Measurements from ENCODE around the gene TMEM259. TPM values are rescaled to one million over a fixed set of nuclear protein-coding genes. Genes with fewer than 3 reads are reported as not detected.

Gene TMEM259
- total RNA-seq, 1 donor = 83.0 TPM

GRCh38 chr19:1049106-1049505 lies 28.2 kb upstream of the TMEM259 start:
- H3K4me3 ChIP-seq (ENCODE audit: low read length) = no peak overlapping the region
- peaks cover 6% of the 10 kb centered on the region for H3K4me1 ChIP-seq (ENCODE audit: insufficient read depth, low read length)
- H3K27me3 ChIP-seq (ENCODE audit: insufficient read depth, low read length) = no peaks in the 10 kb centered on the region
- no peaks in the 10 kb centered on the region for H3K9me3 ChIP-seq (ENCODE audit: low read depth, low read length)

GRCh38 chr19:1047696-1048147 lies 26.8 kb upstream of the TMEM259 start:
- H3K9me3 ChIP-seq (ENCODE audit: low read depth, low read length) = no peaks in the 10 kb centered on the region
- H3K4me3 ChIP-seq (ENCODE audit: low read length) = no peak overlapping the region

GRCh38 chr19:1046836-1047695 lies 26.1 kb upstream of the TMEM259 start:
- Histone ChIP-seq H3K27me3 (ENCODE audit: insufficient read depth, low read length) (no peaks in the 10 kb centered on the region), H3K4me3 (ENCODE audit: low read length) (no peak overlapping the region), H3K9me3 (ENCODE audit: low read depth, low read length) (no peaks in the 10 kb centered on the region), H3K4me1 (ENCODE audit: insufficient read depth, low read length) (peaks cover 9% of the 10 kb centered on the region)

More at GRCh38 chr19:1047696-1048147, 26.8 kb upstream of the TMEM259 start:
- Histone ChIP-seq H3K4me1 (ENCODE audit: insufficient read depth, low read length) (peaks cover 6% of the 10 kb centered on the region), H3K27me3 (ENCODE audit: insufficient read depth, low read length) (no peaks in the 10 kb centered on the region)

GRCh38 chr19:1046117-1046626 lies 25.2 kb upstream of the TMEM259 start:
- no peaks in the 10 kb centered on the region for H3K27me3 ChIP-seq (ENCODE audit: insufficient read depth, low read length)
- no peaks in the 10 kb centered on the region for H3K9me3 ChIP-seq (ENCODE audit: low read depth, low read length)
- peaks cover 18% of the 10 kb centered on the region for H3K4me1 ChIP-seq (ENCODE audit: insufficient read depth, low read length)
- H3K4me3 ChIP-seq (ENCODE audit: low read length) = no peak overlapping the region

GRCh38 chr19:1045247-1045603 lies 24.3 kb upstream of the TMEM259 start:
- H3K4me3 ChIP-seq (ENCODE audit: low read length) = no peak overlapping the region
- no peaks in the 10 kb centered on the region for H3K9me3 ChIP-seq (ENCODE audit: low read depth, low read length)
- peaks cover 28% of the 10 kb centered on the region for H3K4me1 ChIP-seq (ENCODE audit: insufficient read depth, low read length)
- no peaks in the 10 kb centered on the region for H3K27me3 ChIP-seq (ENCODE audit: insufficient read depth, low read length)

- H3K4me1 ChIP-seq (ENCODE audit: insufficient read depth, low read length) = peaks cover 48% of the 10 kb centered on the region
- H3K4me3 ChIP-seq (ENCODE audit: low read length) = no peak overlapping the region
- no peaks in the 10 kb centered on the region for H3K27me3 ChIP-seq (ENCODE audit: insufficient read depth, low read length)
- no peaks in the 10 kb centered on the region for H3K9me3 ChIP-seq (ENCODE audit: low read depth, low read length)
Observed at GRCh38 chr19:1042689-1043511, 22.0 kb upstream of the TMEM259 start.

GRCh38 chr19:1041835-1042685 lies 21.1 kb upstream of the TMEM259 start:
- no peaks in the 10 kb centered on the region for H3K27me3 ChIP-seq (ENCODE audit: insufficient read depth, low read length)
- H3K9me3 ChIP-seq (ENCODE audit: low read depth, low read length) = no peaks in the 10 kb centered on the region
- no peak overlapping the region for H3K4me3 ChIP-seq (ENCODE audit: low read length)
- H3K4me1 ChIP-seq (ENCODE audit: insufficient read depth, low read length) = peaks cover 55% of the 10 kb centered on the region

GRCh38 chr19:1041272-1041834 lies 20.4 kb upstream of the TMEM259 start:
- Histone ChIP-seq H3K4me3 (ENCODE audit: low read length) (peak overlapping the region; percentile 89), H3K9me3 (ENCODE audit: low read depth, low read length) (no peaks in the 10 kb centered on the region), H3K4me1 (ENCODE audit: insufficient read depth, low read length) (peaks cover 56% of the 10 kb centered on the region), H3K27me3 (ENCODE audit: insufficient read depth, low read length) (no peaks in the 10 kb centered on the region)

GRCh38 chr19:1040476-1041271 lies 19.8 kb upstream of the TMEM259 start:
- Histone ChIP-seq H3K9me3 (ENCODE audit: low read depth, low read length) (no peaks in the 10 kb centered on the region), H3K27me3 (ENCODE audit: insufficient read depth, low read length) (no peaks in the 10 kb centered on the region), H3K4me1 (ENCODE audit: insufficient read depth, low read length) (peaks cover 63% of the 10 kb centered on the region), H3K4me3 (ENCODE audit: low read length) (peak overlapping the region; percentile 89)

- Histone ChIP-seq H3K9me3 (ENCODE audit: low read depth, low read length) (no peaks in the 10 kb centered on the region), H3K4me1 (ENCODE audit: insufficient read depth, low read length) (peaks cover 63% of the 10 kb centered on the region), H3K27me3 (ENCODE audit: insufficient read depth, low read length) (no peaks in the 10 kb centered on the region), H3K4me3 (ENCODE audit: low read length) (peak within 1 kb of the TSS; percentile 89)
Observed at GRCh38 chr19:1039646-1040475, 18.9 kb upstream of the TMEM259 start, which contains the start of gene ABCA7. ABCA7 (plus strand) TSS chr19:1040107; CDS start chr19:1041362, 1,255 bp downstream.

GRCh38 chr19:1038978-1039645 lies 18.2 kb upstream of the TMEM259 start:
- H3K9me3 ChIP-seq (ENCODE audit: low read depth, low read length) = no peaks in the 10 kb centered on the region
- H3K4me3 ChIP-seq (ENCODE audit: low read length) = peak overlapping the region; percentile 89
- H3K4me1 ChIP-seq (ENCODE audit: insufficient read depth, low read length) = peaks cover 63% of the 10 kb centered on the region
- H3K27me3 ChIP-seq (ENCODE audit: insufficient read depth, low read length) = no peaks in the 10 kb centered on the region

GRCh38 chr19:1037621-1038064 lies 16.7 kb upstream of the TMEM259 start:
- H3K27me3 ChIP-seq (ENCODE audit: insufficient read depth, low read length) = no peaks in the 10 kb centered on the region
- no peaks in the 10 kb centered on the region for H3K9me3 ChIP-seq (ENCODE audit: low read depth, low read length)
- peak overlapping the region; percentile 23 for H3K4me3 ChIP-seq (ENCODE audit: low read length)
- peaks cover 63% of the 10 kb centered on the region for H3K4me1 ChIP-seq (ENCODE audit: insufficient read depth, low read length)
